Bronchial epithelial cell (primary cell): ENCODE measurements around the gene CNTN5. TPM values are rescaled to one million over a fixed set of nuclear protein-coding genes. Genes with fewer than 3 reads are reported as not detected.

Experiments
- DNase-seq: peaks from one replicate; pipeline ENCODE4 v3.0.0-alpha.2; 2010; ENCODE audit warnings: low read depth
- FAIRE-seq: peaks from 2 replicates; lab custom pipeline; 2011; peaks lifted over from hg19 to GRCh38; lab: Jason Lieb, UNC
- H3K27me3 ChIP-seq: 2 replicates; pipeline ENCODE4 v1.5.1; 2011; ENCODE audit warnings: low read length; ENCODE audit not compliant: control insufficient read depth, insufficient read depth
- H3K36me3 ChIP-seq: 2 replicates; pipeline ENCODE4 v1.5.1; 2011; ENCODE audit warnings: low read length; ENCODE audit not compliant: control insufficient read depth, insufficient read depth
- H3K4me3 ChIP-seq: 2 replicates; pipeline ENCODE4 v1.5.1; 2011; ENCODE audit warnings: mild to moderate bottlenecking, low read depth, low read length, control low read depth
- total RNA-seq: library from RNA; depleted of rRNA; stranded (reverse); fragments of >200 nt; gene quantifications from 2 replicates; pipeline ENCODE4 v1.2.1, GENCODE V29; 2014
- TF ChIP-seq, protein P1 (sequence below): IDR thresholded peaks from 2 replicates; pipeline ENCODE4 v1.5.1; 2011; ENCODE audit warnings: mild to moderate bottlenecking, moderate library complexity, low read length, control low read depth, inconsistent platforms; ENCODE audit not compliant: insufficient read depth, severe bottlenecking

The CNTN5 gene
- total RNA-seq, 1 donor from 2014 or later, result not detected

GRCh38 chr11:99987821-99988470 lies 967.2 kb downstream of the CNTN5 start:
- DNase-seq (no peak), FAIRE-seq (no peak)
- TF ChIP-seq, protein P1, sequence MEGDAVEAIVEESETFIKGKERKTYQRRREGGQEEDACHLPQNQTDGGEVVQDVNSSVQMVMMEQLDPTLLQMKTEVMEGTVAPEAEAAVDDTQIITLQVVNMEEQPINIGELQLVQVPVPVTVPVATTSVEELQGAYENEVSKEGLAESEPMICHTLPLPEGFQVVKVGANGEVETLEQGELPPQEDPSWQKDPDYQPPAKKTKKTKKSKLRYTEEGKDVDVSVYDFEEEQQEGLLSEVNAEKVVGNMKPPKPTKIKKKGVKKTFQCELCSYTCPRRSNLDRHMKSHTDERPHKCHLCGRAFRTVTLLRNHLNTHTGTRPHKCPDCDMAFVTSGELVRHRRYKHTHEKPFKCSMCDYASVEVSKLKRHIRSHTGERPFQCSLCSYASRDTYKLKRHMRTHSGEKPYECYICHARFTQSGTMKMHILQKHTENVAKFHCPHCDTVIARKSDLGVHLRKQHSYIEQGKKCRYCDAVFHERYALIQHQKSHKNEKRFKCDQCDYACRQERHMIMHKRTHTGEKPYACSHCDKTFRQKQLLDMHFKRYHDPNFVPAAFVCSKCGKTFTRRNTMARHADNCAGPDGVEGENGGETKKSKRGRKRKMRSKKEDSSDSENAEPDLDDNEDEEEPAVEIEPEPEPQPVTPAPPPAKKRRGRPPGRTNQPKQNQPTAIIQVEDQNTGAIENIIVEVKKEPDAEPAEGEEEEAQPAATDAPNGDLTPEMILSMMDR, result no peak
- H3K4me3 ChIP-seq, result no peak overlapping the region
- no peaks in the 10 kb centered on the region for H3K36me3 ChIP-seq
- no peaks in the 10 kb centered on the region for H3K27me3 ChIP-seq

GRCh38 chr11:99988471-99988837 lies 967.7 kb downstream of the CNTN5 start:
- no peaks in the 10 kb centered on the region for H3K36me3 ChIP-seq
- H3K27me3 ChIP-seq, result no peaks in the 10 kb centered on the region
- FAIRE-seq, result no peak
- H3K4me3 ChIP-seq, result no peak overlapping the region
- no peak for DNase-seq
- TF ChIP-seq, protein P1, result no peak

DNA sequence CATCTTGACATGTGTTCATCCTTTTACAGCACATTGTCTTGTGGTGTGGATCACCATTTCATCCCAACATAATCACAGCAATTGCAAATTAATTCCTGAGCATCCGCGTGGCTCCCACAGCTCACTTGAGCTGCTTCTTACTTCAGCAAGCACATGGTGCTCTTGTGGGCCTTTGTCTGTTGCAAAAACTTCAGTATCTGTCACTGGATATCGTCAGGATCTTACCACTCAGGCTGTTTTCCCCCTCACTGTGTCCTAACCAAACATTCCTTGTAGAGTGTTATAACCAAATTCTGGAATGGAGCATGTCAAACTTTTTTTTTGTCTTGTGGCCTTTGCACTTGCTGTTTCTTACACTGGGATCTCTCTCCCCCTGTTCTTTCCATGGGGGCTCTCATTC lies 983.2 kb downstream of the CNTN5 start:
- no peak for FAIRE-seq
- H3K36me3 ChIP-seq, result no peaks in the 10 kb centered on the region
- no peak for DNase-seq
- H3K4me3 ChIP-seq, result no peak overlapping the region
- no peaks in the 10 kb centered on the region for H3K27me3 ChIP-seq
- TF ChIP-seq, protein P1, result no peak

GRCh38 chr11:100004541-100004940 lies 983.8 kb downstream of the CNTN5 start:
- no peaks in the 10 kb centered on the region for H3K36me3 ChIP-seq
- DNase-seq, result peak; percentile 51
- H3K27me3 ChIP-seq, result no peaks in the 10 kb centered on the region
- TF ChIP-seq, protein P1, result no peak
- no peak for FAIRE-seq
- no peak overlapping the region for H3K4me3 ChIP-seq

GRCh38 chr11:100008417-100008816 lies 987.7 kb downstream of the CNTN5 start:
- no peak overlapping the region for H3K4me3 ChIP-seq
- TF ChIP-seq, protein P1, result no peak
- FAIRE-seq (no peak), DNase-seq (no peak)
- H3K27me3 ChIP-seq, result no peaks in the 10 kb centered on the region
- H3K36me3 ChIP-seq, result no peaks in the 10 kb centered on the region

DNA sequence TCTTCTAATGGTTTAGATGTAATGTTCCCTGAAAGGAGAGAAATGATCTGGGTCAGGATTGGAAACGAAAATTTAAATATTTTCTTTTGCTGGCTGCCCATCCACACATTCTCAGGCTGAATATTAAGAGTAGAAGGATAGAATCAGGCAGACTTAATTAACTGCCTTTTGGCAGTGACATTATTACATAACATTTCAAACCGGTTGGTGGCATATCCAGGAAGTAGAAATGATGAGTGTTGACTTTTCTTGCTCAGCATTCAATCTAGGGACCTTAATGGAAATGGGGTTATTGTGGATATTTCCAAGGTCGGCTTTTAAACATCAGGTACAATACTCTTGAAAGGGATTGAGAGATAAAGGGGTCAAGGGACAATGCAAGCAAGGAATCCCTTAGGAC lies 989.0 kb downstream of the CNTN5 start:
- Histone ChIP-seq H3K27me3 (no peaks in the 10 kb centered on the region), H3K36me3 (no peaks in the 10 kb centered on the region), H3K4me3 (no peak overlapping the region)
- TF ChIP-seq, protein P1, result no peak
- FAIRE-seq (no peak), DNase-seq (no peak)
